Measurements from ENCODE around the gene TYSND1.

DNA sequence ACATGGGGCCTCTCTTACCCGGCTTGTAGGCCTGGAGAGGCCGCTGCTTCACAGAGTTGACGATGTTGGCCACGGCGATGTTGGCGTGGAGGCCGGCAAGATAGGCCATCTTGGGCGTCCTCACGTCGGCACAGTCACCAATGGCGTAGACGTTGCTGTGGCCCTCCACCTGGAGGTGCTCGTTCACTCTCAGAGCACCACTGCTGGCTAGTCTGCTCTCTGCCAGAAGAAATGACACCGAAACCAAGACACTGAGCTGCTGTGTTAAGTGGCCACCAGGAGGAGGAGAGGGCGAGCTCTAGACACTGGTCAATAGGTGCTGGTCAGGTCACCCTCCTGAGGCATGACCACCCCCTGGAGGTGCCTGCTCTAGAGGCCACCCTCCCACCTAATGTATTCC lies 31.6 kb downstream of the TYSND1 start:
- TF ChIP-seq, protein P1, sequence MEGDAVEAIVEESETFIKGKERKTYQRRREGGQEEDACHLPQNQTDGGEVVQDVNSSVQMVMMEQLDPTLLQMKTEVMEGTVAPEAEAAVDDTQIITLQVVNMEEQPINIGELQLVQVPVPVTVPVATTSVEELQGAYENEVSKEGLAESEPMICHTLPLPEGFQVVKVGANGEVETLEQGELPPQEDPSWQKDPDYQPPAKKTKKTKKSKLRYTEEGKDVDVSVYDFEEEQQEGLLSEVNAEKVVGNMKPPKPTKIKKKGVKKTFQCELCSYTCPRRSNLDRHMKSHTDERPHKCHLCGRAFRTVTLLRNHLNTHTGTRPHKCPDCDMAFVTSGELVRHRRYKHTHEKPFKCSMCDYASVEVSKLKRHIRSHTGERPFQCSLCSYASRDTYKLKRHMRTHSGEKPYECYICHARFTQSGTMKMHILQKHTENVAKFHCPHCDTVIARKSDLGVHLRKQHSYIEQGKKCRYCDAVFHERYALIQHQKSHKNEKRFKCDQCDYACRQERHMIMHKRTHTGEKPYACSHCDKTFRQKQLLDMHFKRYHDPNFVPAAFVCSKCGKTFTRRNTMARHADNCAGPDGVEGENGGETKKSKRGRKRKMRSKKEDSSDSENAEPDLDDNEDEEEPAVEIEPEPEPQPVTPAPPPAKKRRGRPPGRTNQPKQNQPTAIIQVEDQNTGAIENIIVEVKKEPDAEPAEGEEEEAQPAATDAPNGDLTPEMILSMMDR (IDR thresholded peaks at IDR 0.05; ENCODE audit: insufficient read depth, low read length) = no peak
- no peak for TF ChIP-seq POLR2AphosphoS5 (IDR thresholded peaks at IDR 0.05; ENCODE audit: low read depth)
- TF ChIP-seq, protein P2, sequence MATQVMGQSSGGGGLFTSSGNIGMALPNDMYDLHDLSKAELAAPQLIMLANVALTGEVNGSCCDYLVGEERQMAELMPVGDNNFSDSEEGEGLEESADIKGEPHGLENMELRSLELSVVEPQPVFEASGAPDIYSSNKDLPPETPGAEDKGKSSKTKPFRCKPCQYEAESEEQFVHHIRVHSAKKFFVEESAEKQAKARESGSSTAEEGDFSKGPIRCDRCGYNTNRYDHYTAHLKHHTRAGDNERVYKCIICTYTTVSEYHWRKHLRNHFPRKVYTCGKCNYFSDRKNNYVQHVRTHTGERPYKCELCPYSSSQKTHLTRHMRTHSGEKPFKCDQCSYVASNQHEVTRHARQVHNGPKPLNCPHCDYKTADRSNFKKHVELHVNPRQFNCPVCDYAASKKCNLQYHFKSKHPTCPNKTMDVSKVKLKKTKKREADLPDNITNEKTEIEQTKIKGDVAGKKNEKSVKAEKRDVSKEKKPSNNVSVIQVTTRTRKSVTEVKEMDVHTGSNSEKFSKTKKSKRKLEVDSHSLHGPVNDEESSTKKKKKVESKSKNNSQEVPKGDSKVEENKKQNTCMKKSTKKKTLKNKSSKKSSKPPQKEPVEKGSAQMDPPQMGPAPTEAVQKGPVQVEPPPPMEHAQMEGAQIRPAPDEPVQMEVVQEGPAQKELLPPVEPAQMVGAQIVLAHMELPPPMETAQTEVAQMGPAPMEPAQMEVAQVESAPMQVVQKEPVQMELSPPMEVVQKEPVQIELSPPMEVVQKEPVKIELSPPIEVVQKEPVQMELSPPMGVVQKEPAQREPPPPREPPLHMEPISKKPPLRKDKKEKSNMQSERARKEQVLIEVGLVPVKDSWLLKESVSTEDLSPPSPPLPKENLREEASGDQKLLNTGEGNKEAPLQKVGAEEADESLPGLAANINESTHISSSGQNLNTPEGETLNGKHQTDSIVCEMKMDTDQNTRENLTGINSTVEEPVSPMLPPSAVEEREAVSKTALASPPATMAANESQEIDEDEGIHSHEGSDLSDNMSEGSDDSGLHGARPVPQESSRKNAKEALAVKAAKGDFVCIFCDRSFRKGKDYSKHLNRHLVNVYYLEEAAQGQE (IDR thresholded peaks at IDR 0.05; ENCODE audit: insufficient replicate concordance, low read depth) = no peak
